GM19395 (cell line): ENCODE results near the gene IL17RE.
"Not testable (repeated sequence)": the region's sequence is repeated elsewhere in the genome, so short reads cannot be mapped to it uniquely, and the experiment has no call there.

ENCODE experiments used
- ATAC-seq: cut with Tn5 transposase; IDR thresholded peaks from one replicate; pipeline ENCODE4 v1.9.1; 2021; ENCODE audit warnings: mild to moderate bottlenecking, moderate library complexity; ENCODE audit not compliant: unreplicated experiment

The IL17RE gene

DNA sequence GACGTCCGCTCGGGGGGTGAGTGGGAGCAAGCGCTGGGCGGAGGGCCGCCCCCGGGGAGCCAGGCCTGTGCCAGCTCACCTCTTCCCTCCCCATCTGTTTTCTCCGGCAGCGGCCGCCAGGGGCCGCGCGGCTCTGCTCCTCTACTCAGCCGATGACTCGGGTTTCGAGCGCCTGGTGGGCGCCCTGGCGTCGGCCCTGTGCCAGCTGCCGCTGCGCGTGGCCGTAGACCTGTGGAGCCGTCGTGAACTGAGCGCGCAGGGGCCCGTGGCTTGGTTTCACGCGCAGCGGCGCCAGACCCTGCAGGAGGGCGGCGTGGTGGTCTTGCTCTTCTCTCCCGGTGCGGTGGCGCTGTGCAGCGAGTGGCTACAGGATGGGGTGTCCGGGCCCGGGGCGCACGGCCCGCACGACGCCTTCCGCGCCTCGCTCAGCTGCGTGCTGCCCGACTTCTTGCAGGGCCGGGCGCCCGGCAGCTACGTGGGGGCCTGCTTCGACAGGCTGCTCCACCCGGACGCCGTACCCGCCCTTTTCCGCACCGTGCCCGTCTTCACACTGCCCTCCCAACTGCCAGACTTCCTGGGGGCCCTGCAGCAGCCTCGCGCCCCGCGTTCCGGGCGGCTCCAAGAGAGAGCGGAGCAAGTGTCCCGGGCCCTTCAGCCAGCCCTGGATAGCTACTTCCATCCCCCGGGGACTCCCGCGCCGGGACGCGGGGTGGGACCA, 30.4 kb downstream of the IL17RE start:
- peak; percentile 65 for ATAC-seq

DNA sequence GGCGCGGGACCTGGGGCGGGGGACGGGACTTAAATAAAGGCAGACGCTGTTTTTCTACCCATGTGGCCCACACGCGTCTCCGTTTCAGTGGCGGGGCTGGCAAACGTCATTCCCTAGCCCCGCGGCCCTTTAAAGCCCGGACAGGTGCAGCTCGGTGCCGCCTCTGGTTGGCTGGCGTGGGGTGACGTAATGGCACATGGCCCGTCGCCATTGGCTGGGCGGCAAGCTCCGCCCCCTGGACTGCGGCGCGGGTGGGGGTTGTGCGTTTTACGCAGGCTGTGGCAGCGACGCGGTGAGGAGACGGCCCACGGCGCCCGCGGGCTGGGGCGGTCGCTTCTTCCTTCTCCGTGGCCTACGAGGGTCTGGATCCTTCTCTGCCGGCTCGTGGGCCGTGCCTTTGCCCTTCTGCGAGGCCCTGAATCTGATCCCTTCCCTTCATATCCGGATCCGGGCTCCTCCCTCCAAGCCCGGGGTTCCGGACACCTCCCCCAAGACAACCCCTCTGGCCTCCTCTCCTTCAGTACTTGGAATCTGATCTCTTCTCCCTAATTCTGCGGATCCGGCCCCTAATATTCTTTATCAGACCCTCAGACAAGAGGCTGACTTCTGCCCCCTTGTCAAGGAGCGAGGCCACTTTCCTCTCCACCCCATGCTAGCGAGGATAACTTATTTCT, 31.1 kb downstream of the IL17RE start, which contains the start of gene CRELD1:
Gene CRELD1, plus strand, starts transcription at position 274 of the 674 bp plus-strand sequence. CDS start 605 bp downstream, outside the sequence.
- peak; percentile 88 for ATAC-seq

DNA sequence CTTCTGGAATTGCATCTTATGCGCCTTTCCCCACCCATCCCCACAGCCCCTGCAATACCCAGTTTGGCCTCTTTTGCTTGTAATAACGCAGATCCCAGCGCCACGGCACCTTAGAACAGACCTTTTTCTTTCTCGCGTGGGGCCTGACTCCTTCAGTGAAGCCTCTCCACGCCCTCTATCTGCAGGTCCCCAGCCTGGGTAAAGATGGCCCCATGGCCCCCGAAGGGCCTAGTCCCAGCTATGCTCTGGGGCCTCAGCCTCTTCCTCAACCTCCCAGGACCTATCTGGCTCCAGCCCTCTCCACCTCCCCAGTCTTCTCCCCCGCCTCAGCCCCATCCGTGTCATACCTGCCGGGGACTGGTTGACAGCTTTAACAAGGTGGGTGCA, 31.6 kb downstream of the IL17RE start:
- ATAC-seq: peak; percentile 2

DNA sequence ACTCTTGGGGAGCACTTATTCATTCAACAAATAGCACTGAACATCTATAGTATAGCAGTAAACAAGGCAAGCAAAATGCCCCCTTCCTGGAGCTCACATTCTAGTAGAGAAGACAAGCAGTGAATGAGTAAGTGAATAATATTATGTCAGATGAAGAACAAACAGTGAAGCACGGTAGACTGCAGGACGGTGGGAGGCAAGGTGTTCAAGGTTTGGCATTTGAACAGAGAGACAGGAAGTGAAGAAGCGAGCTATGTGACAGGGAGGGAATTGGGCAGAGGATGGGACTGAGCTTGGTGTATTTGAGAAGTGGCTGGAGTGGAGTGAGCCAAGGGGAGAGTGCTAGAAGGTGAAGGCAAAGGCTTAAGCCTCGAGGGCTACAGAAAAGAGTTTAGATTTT, 32.3 kb downstream of the IL17RE start:
- ATAC-seq: no peak

DNA sequence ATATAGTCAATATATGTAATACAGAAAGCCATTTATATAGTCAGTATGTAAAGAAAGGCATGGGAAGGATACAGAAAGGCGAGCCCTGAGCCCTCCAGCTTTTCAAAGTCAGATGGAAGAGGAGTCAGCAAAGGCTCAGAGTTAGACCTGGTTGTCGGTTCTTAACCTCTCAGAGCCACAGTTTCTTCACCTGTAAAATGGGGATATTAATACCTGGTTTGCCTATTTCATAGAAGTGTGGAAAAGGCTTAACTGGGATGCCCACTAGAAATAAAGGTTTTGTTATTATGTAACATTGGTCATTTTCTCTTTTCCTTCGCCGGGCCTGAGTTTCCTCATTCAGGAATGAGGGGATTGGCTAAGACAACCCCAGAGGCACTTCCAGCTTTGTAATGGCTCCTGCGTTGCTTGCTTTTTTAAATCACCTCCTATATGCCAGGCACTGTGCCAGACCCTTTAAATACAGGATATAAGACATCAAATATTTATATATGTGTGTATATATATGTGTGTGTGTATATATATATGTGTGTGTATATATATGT, 33.4 kb downstream of the IL17RE start:
- no peak for ATAC-seq

DNA sequence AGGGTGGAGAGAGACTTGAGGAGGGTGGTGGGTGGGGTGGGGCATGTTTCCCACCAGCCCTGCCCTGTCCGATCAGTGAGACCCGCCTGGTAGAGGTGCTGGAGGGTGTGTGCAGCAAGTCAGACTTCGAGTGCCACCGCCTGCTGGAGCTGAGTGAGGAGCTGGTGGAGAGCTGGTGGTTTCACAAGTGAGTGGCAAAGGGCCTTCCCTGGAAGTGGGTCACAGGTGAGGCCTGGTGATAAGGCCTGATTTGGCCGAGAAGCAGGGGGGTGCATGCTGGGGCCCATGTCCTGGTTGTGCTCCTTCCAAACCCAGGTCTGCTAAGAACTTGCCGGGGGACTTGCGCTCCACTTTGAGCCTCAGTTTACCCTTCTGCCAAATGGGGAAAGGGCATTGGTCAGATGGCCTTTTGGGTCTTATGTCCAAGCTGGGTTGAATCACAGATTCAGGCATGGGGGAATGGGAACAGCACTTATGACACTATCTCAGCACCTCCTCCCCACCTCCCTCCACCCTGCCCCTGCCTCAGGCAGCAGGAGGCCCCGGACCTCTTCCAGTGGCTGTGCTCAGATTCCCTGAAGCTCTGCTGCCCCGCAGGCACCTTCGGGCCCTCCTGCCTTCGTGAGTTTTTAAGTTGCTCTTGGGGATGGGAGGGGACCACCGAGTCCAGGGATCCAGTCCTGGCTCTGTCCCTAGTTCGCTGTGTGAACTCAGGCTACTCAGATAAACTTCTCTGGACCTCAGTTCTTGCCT, 35.0 kb downstream of the IL17RE start:
- no peak for ATAC-seq

DNA sequence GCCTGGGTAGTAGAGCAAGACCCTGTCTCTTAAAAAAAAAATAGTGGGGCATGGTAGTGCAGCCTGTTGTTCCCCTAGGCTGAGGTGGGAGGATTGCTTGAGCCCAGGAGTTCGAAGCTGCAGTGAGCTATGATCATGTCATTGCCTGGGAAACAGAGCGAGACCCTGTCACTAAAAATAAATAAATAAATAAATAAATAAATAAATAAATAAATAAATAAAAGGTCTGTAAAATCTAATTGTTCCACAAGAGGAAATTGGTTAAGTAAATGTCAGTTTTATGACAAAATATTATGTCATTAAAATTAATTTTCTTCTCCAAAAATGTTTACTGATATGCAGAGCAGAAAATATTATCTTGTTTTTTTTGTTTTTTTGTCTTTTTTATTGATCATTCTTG, 36.3 kb downstream of the IL17RE start:
- ATAC-seq: no peak

DNA sequence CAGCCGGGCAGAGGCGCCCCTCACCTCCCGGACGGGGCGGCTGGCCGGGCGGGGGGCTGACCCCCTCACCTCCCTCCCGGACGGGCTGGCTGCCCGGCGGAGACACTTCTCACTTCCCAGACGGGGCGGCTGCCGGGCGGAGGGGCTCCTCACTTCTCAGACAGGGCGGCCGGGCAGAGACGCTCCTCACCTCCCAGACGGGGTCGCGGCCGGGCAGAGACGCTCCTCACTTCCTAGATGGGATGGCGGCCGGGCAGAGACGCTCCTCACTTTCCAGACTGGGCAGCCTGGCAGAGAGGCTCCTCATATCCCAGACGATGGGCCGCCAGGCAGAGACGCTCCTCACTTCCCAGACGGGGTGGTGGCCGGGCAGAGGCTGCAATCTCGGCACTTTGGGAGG, 37.3 kb downstream of the IL17RE start:
- not testable (repeated sequence) for ATAC-seq

DNA sequence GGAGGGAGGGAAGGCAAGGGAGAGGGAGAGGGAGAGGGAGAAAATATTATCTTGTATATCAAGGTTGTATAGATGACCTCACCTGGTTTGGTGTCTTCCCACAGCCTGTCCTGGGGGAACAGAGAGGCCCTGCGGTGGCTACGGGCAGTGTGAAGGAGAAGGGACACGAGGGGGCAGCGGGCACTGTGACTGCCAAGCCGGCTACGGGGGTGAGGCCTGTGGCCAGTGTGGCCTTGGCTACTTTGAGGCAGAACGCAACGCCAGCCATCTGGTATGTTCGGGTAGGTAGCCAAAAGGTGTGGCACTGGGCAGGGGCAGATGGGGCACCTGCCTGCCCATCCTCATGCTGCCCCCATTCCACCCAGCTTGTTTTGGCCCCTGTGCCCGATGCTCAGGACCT, 38.1 kb downstream of the IL17RE start:
- ATAC-seq: no peak

DNA sequence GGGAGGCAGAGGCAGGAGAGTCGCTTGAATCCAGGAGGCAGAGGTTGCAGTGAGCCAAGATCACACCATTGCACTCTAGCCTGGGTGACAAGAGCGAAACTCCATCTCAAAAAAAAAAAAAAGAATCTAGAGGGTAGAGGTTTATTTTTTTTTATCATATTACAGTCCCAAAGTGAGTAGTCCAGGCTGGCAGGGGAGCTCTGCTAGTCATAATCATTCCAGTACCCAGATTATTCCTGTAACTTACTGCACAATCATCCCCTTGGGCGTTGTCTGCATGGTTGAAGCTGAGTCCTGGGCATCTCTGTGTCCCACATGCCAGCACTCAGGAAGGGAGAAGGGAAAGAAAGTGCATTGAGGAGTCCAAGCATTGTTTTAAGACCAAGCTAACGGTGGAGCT, 39.5 kb downstream of the IL17RE start:
- no peak for ATAC-seq

DNA sequence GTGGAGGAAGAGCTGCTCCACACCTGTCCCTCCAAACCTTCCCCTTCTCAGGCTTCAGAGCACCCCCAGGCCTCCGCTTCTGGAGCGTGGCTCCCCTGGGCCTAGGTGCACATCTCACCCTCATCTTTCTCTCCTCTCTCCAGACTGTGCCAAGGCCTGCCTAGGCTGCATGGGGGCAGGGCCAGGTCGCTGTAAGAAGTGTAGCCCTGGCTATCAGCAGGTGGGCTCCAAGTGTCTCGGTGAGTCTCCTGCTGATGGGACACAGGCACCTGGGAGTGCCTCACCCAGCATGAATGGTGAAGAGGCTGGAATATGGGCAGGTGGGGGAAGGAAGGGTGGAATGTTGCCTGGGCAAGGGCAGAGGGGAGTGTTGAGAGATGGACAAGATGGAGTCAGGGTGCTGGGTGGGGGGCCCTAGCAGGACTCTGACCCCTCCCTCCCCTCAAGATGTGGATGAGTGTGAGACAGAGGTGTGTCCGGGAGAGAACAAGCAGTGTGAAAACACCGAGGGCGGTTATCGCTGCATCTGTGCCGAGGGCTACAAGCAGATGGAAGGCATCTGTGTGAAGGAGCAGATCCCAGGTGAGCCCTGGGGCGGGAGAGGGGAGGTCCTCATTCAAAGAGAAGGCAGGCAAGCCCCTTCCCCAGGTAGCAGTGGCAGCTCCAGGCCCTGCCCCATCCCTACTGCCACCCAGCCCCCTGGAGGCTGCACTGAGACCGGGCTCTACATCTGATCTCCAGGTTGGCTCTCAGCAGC, 40.5 kb downstream of the IL17RE start:
- ATAC-seq: no peak

DNA sequence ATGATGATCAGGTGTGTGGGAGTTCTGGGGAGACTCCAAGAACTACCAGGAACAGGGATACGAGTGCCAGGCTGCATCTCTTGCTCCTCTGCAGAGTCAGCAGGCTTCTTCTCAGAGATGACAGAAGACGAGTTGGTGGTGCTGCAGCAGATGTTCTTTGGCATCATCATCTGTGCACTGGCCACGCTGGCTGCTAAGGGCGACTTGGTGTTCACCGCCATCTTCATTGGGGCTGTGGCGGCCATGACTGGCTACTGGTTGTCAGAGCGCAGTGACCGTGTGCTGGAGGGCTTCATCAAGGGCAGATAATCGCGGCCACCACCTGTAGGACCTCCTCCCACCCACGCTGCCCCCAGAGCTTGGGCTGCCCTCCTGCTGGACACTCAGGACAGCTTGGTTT, 41.6 kb downstream of the IL17RE start:
- ATAC-seq: no peak

DNA sequence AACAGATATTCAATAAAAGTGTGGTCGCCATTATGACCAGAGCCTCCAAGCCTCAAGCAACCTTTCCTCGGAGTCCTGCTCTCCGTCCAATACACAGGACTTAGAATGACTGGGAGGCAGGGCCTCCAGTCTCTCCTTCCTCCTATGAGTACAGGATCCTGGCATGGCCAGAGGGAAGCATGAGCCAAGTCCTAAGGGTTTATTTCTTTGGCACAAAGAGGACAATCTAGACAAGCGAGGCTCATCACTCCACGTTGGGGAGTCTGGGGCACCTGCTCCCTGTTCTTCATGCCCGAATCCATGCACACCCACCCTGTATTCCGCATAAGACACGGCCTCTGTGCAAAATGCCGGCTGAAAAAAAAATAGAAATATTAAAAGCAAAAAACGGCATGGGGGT, 42.7 kb downstream of the IL17RE start:
- no peak for ATAC-seq

DNA sequence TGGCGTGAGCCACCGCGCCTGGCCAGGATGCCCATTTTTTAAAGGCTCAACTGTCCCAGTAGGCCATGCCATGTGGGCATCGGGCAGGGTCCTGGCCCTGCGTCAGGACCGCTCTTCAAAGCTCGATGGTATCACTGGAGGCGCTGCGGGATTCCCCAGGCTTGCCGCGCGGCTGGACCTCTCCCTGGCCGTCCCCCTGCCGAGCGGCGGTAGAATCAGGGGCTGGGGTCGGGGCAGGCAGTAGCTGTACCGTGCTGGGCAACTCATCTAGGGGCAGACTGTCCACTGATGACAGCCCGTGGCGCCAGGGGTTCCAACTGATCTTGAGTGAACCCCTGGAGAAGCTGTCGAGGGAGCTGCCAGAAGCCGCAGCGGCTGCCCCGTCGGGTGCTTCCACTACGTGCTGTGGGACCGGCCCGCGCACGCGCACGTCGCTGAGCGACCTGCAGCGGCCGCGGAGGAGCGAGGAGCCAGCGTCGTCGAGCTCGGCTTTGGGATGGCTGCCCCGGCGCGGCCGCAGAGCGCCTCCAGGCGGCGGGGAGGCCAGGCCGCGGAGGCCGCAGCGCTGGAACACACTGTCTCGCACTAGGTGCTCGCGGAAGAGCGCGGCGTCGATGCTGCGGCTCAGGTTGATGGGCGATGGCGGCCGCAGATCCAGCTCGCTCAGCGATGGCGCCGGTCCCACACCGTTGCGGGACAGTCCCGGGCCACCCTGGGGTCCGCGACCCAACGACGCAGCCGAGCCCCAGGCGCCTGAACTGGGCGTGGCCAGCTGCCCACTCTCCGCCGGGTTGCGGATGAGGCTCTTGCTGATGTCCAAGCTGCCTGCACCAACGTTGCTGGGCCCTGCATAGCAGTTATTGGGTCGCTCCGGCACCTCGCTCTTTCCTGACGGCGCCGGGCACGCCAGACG, 43.7 kb downstream of the IL17RE start:
- ATAC-seq: peak; percentile 75

DNA sequence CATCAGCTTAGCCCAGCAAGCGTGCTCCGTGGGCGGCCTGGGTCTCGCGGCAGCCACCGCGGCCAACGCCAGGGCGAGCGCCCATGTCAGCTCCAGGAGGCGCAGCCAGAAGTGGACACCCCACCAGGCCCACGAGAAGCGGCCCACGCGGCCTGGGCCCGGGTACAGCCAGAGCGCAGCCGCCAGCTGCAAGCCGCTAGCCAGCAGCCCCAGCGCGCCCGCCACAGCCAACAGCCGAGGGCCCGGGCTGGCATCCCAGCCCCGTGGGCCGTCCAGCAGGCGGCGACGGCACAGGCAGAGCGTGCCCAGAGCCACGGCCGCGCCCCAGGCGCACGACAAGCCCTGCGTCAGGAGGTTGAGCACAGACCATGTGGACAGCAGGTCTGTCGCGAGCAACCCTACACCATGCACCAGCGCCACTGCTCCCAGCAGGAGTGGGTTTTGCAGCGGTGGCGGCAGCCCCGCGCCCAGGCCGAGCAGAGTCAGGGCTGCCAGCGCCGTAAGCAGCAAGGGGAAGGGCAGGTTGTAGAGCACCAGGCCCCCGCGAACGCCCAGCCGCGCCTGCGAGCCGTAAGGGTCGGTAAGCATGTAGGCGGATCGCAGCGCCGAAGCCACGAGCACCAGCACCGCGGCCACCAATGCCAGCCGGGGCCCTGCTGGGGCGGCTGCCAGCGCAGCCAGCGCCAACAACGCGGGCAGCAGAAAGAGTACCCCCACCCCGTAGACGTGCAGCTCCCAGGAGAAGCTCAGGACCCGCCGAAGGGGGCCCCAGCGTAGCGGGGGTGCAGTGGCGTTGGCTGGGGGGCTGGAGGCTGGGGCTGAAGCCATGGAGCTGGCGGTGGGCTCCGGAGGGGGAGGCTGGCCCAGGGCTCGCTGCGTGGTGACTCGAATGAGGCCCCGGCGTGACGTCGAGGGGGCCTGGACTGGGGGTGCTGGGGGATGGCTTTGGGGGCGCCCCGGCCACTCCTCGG, 44.7 kb downstream of the IL17RE start:
- no peak for ATAC-seq

DNA sequence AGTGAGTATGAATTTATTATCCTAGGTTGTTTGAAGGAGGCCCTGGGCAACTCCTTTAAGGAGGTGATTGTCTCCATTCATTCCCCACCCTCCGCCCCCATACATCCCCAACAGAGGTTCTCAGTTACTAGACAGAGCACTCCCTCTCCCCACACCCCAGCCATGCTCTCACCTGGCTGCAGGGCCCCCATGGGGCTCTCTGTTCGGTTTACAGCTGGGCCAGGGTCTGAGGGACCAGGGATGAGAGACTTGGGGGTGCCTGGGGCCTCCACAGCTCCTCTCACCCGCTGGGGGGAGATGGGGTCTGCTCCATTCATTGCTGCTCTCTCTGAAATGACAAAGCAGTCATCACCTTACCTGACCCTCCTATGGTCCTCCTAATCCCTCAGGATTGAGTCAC, 45.9 kb downstream of the IL17RE start:
- no peak for ATAC-seq

DNA sequence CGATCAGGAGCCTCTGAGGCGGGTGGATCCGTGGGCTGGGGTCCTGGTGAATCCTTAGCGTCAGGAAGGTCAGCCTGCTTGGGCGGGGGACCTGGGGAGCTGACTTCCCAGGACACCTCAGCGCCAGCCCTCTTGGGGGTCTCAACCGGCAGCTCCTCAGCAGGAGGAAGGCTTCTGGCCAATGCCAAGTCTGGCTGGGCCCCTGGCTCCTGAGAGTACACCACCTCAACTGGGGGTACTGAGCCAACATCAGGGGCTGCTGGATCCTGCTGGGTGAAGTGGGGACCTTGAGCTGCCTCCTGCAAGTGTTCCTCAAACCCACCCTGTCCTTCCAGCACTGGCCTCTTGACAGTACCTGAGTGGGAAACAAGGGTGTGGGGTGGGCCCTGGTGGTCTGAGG, 46.5 kb downstream of the IL17RE start:
- ATAC-seq: no peak

DNA sequence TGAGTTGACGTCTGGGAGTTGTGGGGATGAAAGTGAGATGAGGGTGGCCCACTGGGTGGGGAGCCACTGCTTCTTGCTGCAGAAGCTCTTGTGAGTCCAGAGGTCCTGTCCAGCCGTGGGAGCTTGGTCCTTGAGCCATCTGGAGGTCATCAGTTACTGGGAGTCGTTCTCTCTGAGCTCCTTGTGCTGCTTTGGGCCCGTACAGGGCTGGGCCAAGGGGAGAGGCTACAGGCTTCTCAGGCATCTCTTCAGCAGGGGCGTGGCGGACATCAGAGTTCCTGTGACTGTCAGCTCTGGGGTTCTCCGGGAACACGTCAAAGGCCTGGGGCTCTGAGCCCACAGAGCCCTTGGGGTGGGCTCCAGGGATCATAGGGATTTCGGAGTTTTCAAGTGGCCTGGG, 47.0 kb downstream of the IL17RE start:
- ATAC-seq: no peak

DNA sequence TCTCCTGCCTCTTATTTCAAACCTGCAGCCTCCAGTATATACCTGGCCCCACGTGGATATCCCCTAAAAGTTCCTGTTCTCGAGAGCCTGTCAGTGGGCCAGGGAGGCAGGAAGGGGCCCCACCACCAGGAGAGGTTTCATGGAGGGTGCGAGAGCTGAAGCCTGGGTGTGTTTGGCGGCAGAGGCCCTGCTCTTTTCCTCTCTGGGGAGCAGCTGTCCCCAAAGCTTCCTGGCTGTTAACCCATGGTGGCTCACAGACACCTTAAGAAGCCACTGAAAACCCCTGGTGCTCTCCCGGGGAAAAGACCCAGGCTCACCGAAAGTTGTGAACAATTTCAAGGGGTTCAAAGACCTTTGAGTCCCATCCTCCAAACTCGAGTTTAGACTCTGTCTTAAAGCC, 48.5 kb downstream of the IL17RE start:
- ATAC-seq: no peak
